ENCODE results near the gene FAM53B. TPM values are rescaled to one million over a fixed set of nuclear protein-coding genes. Genes with fewer than 3 reads are reported as not detected.

The FAM53B gene
- total and polyA plus RNA-seq, 7 donors: 9.6 to 36.6 (median 34.2) TPM

- DNase-seq: no peak
- H3K4me3 ChIP-seq: no peak overlapping the region
- intact Hi-C loops (cut with DNase I): loop anchor here (5.0 kb wide), 1 partner anchor 39 kb away; the partner anchor contains the start of gene FAM53B
- peaks cover 0 to 99% (median 89%) of the 10 kb centered on the region in 4 donors for H3K4me1 ChIP-seq
- peaks cover 0 to 25% (median 2%) of the 10 kb centered on the region in 4 donors for H3K36me3 ChIP-seq
- TF ChIP-seq POLR2AphosphoS5 (IDR thresholded peaks at IDR 0.05) (no peak), POLR2A (IDR thresholded peaks at IDR 0.05) (no peak), EP300 (IDR thresholded peaks at IDR 0.05) (no peak)
- TF ChIP-seq, protein P1, sequence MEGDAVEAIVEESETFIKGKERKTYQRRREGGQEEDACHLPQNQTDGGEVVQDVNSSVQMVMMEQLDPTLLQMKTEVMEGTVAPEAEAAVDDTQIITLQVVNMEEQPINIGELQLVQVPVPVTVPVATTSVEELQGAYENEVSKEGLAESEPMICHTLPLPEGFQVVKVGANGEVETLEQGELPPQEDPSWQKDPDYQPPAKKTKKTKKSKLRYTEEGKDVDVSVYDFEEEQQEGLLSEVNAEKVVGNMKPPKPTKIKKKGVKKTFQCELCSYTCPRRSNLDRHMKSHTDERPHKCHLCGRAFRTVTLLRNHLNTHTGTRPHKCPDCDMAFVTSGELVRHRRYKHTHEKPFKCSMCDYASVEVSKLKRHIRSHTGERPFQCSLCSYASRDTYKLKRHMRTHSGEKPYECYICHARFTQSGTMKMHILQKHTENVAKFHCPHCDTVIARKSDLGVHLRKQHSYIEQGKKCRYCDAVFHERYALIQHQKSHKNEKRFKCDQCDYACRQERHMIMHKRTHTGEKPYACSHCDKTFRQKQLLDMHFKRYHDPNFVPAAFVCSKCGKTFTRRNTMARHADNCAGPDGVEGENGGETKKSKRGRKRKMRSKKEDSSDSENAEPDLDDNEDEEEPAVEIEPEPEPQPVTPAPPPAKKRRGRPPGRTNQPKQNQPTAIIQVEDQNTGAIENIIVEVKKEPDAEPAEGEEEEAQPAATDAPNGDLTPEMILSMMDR (IDR thresholded peaks at IDR 0.05): no peak
- H3K9me3 ChIP-seq: no peaks in the 10 kb centered on the region
- WGBS, 2 donors: 90 to 92% methylated on average over 7 of the region's 7 CpGs
- no peaks in the 10 kb centered on the region for H3K27me3 ChIP-seq
- peak overlapping the region; percentile 66 to 81 (median 72) for H3K27ac ChIP-seq
These were observed 40.8 kb downstream of the FAM53B start for GRCh38 chr10:124703372-124703771.

DNA sequence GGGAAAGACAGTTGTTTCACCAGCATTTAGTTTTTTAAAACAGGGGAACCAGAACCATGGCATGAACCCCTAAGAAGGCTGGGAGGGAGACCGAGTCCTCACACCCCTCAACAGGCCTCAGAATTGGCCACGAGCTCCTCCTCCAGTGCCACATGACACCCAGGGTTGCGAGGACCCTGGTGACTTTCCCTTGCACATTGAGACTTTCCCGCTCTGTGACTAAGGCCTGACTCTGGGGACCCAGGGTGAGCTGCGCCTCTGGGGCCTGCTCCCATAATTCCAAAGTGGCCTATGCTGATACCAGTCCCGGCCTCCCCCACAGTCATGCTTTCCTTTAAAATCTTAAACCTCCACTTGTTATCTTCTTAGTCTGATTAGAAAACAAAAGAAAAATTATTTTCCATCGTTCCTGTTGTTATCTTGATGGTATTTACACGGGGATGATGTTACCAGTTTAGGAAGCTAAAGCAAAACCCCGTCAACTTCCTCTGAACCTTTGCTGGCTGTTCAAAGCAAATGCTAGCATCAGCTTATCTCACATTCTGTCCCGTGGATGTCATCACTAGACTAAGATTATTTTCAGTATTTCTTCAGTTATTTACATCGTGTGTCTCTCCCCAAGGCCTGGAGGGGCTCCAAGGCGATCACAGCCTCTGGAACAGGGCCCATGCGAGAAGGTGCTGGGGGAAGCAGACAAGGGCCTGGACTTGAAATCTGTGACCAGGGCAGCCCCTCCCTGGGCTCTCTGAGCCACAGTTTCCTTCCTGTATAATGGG is 42.1 kb downstream of the FAM53B start:
- DNase-seq: no peak
- H3K27ac ChIP-seq: peak overlapping the region; percentile 66 to 81 (median 72)
- no peak overlapping the region for H3K4me3 ChIP-seq
- WGBS, 2 donors: 55 to 73% methylated on average over 13 of the region's 13 CpGs
- H3K9me3 ChIP-seq: no peaks in the 10 kb centered on the region
- peaks cover 0 to 96% (median 87%) of the 10 kb centered on the region in 4 donors for H3K4me1 ChIP-seq
- no peaks in the 10 kb centered on the region for H3K27me3 ChIP-seq
- intact Hi-C loops (cut with DNase I): loop anchor here (5.0 kb wide), 1 partner anchor 40 kb away; the partner anchor contains the start of gene FAM53B
- TF ChIP-seq POLR2A (IDR thresholded peaks at IDR 0.05): no peak
- peak in 1 of 4 donors; percentile 41 for TF ChIP-seq POLR2AphosphoS5 (IDR thresholded peaks at IDR 0.05)
- TF ChIP-seq EP300 (IDR thresholded peaks at IDR 0.05): peak in 1 of 4 donors; percentile 23
- TF ChIP-seq, protein P1 (IDR thresholded peaks at IDR 0.05): no peak
- H3K36me3 ChIP-seq: peaks cover 0 to 25% (median 2%) of the 10 kb centered on the region in 4 donors

GRCh38 chr10:124701435-124701834 is 42.7 kb downstream of the FAM53B start:
- peak overlapping the region; percentile 66 to 81 (median 72) for H3K27ac ChIP-seq
- H3K27me3 ChIP-seq: no peaks in the 10 kb centered on the region
- DNase-seq: peak; percentile 95
- 58 to 65% methylated on average over 6 of the region's 6 CpGs for WGBS, 2 donors
- TF ChIP-seq, protein P1 (IDR thresholded peaks at IDR 0.05): no peak
- TF ChIP-seq POLR2AphosphoS5 (IDR thresholded peaks at IDR 0.05) (peak in 3 of 4 donors; percentile 44 to 67 (median 45)), POLR2A (IDR thresholded peaks at IDR 0.05) (no peak), EP300 (IDR thresholded peaks at IDR 0.05) (peak in 1 of 4 donors; percentile 13)
- peaks cover 0 to 96% (median 83%) of the 10 kb centered on the region in 4 donors for H3K4me1 ChIP-seq
- H3K9me3 ChIP-seq: no peaks in the 10 kb centered on the region
- peaks cover 0 to 22% (median 2%) of the 10 kb centered on the region in 4 donors for H3K36me3 ChIP-seq
- intact Hi-C loops (cut with DNase I): loop anchor here (5.0 kb wide), 1 partner anchor 41 kb away; the partner anchor contains the start of gene FAM53B
- no peak overlapping the region for H3K4me3 ChIP-seq

- WGBS, 2 donors: 93 to 96% methylated on average over 1 of the region's 1 CpG
- no peak for DNase-seq
- Histone ChIP-seq H3K36me3 (peaks cover 0 to 20% (median 2%) of the 10 kb centered on the region in 4 donors), H3K27me3 (no peaks in the 10 kb centered on the region), H3K27ac (peak overlapping the region; percentile 66 to 81 (median 72)), H3K9me3 (no peaks in the 10 kb centered on the region), H3K4me1 (peaks cover 0 to 96% (median 81%) of the 10 kb centered on the region in 4 donors), H3K4me3 (no peak overlapping the region)
- intact Hi-C loops (cut with DNase I): loop anchor here (5.0 kb wide), 1 partner anchor 41 kb away; the partner anchor contains the start of gene FAM53B
- TF ChIP-seq POLR2AphosphoS5 (IDR thresholded peaks at IDR 0.05) (no peak), EP300 (IDR thresholded peaks at IDR 0.05) (no peak), POLR2A (IDR thresholded peaks at IDR 0.05) (no peak)
- TF ChIP-seq, protein P1 (IDR thresholded peaks at IDR 0.05): no peak
These were observed 43.2 kb downstream of the FAM53B start for GRCh38 chr10:124701038-124701365.
